Daoy (cell line): ENCODE data around the gene FILIP1. TPM values are rescaled to one million over a fixed set of nuclear protein-coding genes. Genes with fewer than 3 reads are reported as not detected.

Experiments
- DNase-seq: peaks from one replicate; pipeline ENCODE4 v3.0.0-alpha.2; 2015; ENCODE audit warnings: low read depth
- total RNA-seq: library from RNA; depleted of rRNA; stranded (reverse); fragments of >200 nt; shearing (Covaris generic); gene quantifications from 2 replicates; pipeline ENCODE4 v1.2.3, GENCODE V29; 2014; rRNA removed

The FILIP1 gene, protein sequence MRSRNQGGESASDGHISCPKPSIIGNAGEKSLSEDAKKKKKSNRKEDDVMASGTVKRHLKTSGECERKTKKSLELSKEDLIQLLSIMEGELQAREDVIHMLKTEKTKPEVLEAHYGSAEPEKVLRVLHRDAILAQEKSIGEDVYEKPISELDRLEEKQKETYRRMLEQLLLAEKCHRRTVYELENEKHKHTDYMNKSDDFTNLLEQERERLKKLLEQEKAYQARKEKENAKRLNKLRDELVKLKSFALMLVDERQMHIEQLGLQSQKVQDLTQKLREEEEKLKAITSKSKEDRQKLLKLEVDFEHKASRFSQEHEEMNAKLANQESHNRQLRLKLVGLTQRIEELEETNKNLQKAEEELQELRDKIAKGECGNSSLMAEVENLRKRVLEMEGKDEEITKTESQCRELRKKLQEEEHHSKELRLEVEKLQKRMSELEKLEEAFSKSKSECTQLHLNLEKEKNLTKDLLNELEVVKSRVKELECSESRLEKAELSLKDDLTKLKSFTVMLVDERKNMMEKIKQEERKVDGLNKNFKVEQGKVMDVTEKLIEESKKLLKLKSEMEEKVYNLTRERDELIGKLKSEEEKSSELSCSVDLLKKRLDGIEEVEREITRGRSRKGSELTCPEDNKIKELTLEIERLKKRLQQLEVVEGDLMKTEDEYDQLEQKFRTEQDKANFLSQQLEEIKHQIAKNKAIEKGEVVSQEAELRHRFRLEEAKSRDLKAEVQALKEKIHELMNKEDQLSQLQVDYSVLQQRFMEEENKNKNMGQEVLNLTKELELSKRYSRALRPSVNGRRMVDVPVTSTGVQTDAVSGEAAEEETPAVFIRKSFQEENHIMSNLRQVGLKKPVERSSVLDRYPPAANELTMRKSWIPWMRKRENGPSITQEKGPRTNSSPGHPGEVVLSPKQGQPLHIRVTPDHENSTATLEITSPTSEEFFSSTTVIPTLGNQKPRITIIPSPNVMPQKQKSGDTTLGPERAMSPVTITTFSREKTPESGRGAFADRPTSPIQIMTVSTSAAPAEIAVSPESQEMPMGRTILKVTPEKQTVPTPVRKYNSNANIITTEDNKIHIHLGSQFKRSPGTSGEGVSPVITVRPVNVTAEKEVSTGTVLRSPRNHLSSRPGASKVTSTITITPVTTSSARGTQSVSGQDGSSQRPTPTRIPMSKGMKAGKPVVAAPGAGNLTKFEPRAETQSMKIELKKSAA (N-terminal part only)
- total RNA-seq, result 0.40 TPM in 1 of 2 replicates, not detected in the other

- no peak for DNase-seq
Measured at GRCh38 chr6:75493400-75494064, at the start of gene FILIP1. Gene FILIP1, minus strand, starts transcription at chr6:75493800. Its CDS starts 78,828 bp downstream, at chr6:75414972.

DNA sequence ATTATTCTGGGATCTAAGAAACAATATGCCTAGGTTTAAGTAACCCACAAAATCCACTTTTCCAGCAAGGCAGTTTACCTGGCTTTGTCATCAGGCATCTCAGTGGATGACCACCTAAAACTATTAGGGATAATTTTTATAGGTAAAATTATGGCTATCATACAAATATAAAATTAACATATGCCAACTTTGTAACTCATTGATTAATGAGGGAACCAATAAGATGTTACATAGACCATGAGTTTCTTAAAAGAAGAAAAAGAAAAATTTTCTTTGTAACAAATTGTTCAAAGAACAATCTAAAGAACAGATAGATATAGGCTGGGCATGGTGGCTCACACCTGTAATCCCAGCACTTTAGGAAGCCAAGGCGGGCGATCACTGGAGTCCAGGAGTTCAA is 49.7 kb upstream of the FILIP1 start:
- no peak for DNase-seq

DNA sequence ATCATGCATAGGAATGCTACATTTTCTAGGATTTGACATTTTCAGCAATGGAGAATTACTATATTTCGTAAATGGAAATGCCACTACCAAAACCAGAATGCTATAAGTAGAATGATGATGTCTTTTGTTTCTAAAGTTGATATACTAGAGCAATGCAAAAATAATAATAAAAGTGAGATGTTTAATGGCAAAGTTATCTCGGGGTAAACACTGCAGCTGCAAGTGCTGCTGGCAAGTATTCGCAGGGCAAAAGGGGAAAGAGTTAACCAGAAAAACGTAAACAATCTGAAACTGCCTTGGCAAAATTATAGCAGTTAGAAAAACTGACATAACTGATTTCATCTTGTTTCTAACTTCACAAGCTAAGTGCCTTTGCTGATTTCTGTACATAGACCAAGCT is 45.5 kb upstream of the FILIP1 start:
- DNase-seq, result no peak

DNA sequence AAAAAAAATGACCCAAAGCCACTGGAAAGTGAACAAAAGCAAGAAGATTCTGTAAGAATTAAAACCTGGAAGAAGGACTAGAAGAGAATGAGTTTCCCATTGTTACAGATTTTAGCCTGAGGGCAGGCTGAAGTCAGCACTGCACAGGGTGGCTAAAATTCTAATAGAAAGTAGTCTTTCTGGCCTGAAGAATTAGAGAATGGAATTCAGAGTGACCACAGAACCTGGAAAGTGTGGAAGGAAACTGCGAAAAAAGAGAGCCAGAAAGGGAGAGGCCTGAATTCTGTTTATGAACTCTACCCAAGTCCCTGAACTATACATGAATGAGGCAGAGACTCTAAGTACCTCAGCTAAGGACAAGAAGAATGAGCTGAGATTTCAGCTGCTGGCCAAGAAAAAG is 38.9 kb upstream of the FILIP1 start:
- DNase-seq, result peak; percentile 7

DNA sequence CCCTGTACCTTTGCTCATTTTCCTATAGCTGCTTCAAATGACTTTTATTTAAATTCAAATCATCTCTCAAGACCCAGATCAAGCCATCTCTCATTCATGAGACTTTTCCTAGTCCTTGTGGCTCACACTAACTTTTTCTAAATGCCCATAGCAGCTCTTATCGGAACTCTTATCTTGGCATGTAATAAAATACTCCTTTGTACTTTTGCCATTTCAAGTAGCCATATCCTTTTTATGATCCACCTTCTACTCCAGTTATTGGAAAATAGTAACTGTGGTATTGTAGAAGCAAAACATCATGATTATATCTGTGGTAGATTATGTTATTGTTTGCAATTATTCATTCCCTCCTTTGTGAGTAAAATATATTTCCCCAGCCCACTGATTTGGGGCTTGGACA is 37.6 kb upstream of the FILIP1 start:
- no peak for DNase-seq

DNA sequence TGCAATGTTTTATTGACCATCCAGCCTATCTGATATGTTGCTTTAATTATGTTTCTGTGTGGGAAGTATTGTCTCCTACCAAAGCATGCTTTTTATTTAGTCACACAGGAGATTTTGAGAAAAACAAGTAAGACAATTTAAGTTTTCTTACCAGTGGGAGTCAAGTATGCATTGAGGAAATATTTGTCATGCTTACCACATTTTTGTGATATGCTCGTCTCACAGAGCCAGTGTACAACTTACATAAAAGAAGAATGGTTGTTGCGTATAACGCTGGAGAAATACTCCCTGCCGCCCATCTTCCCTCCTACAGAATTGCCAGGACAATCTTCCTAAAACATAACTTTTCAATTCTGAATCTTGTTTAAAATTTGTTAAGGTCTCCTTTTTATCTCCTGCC is 37.1 kb upstream of the FILIP1 start:
- no peak for DNase-seq

DNA sequence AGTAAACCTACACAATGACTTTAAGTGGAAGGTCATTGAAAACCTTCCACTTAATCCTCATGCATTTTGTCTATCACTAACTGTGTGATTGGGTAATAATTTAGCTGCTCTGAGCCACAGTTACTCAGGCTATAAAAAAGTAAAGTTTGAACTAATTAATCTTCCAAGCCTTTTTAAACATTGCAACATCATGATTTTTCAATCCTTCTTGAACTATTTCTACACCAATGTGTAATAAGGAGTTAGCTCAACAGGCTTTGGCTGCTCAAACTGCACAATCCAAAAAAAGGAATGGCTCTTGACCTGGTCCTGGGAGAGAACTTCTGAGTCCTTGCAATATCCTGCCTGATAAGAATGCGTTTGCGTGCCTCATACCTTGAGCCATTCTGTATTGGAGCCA is 34.8 kb upstream of the FILIP1 start:
- no peak for DNase-seq

DNA sequence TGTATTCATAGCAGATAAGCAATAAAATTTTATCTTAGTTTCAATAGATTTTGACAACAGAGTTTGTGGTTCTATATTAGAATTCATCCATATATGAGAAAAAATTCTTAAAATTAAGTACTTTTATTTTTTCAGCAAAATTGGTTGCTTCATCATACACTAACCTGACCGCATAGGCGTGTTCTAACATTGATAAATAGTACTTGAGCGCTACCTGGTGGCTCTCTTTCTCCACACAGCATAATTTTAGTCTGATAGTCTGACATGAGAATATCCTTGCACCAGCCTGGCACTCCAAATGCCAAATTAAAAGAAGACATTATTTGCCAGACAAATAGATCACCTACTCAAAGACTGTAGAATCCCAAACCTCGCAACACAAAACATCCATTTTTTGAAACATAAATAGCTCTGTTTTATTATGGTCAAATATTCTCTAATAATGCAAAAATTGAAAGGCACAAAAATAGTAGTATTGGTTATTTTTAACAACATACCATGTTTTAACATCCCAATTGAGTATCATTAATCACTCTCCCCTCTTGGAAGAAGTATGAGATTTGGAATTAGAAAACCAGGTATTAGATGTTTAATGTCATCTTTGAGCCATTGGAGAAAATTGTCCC is 33.0 kb upstream of the FILIP1 start:
- peak; percentile 57 for DNase-seq

DNA sequence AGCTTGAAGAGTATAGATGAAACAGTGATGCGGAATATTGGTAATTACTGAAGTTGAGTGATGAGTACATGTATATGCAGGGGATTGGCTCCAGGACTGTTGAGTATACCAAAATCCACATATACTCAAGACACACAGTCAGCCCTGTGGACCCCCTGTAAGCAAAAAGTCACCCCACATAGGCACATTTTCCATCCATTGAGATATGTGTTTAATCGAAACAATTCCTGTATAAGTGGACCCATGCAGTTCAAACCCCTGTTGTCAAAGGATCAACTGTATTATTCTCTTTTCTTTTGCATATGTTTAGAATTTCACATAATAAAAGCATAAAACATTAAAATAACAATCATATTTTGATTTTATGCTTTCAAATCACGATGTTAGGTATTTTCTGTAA is 32.1 kb upstream of the FILIP1 start:
- DNase-seq, result no peak

DNA sequence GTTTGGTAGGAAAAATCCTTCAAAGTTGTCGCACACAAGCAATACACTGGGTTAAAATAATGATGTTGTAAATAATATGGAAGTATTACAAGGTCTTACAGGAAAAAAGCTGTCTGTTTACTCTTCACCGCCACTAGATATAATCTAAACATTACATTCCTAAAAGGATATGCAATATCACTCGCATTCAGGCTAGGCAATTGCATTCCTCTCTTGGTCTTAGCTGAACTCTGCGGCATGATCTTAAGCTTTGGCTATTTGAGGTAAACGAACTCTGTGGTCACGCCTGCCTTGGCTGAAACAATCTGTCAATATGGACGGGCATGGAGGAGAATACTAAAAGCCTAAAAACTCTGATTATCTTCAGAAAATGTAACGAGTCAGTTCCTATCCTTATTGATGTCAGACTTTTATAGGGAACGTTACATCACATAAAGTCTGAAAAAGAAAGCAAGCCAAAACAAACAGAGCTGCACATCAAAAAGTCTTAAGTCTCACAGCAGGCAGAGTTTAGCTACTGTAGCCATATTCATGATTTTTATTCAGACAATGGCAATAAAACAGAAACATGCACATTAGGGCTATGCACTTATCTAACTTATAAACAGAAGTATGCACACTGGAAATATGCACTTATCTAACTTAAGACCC is 30.8 kb upstream of the FILIP1 start:
- DNase-seq, result peak; percentile 84

- no peak for DNase-seq
Measured at GRCh38 chr6:75516757-75517156, 23.2 kb upstream of the FILIP1 start.

GRCh38 chr6:75512591-75512990 is 19.0 kb upstream of the FILIP1 start:
- DNase-seq, result no peak

- no peak for DNase-seq
Measured at GRCh38 chr6:75505424-75505823, 11.8 kb upstream of the FILIP1 start.

DNA sequence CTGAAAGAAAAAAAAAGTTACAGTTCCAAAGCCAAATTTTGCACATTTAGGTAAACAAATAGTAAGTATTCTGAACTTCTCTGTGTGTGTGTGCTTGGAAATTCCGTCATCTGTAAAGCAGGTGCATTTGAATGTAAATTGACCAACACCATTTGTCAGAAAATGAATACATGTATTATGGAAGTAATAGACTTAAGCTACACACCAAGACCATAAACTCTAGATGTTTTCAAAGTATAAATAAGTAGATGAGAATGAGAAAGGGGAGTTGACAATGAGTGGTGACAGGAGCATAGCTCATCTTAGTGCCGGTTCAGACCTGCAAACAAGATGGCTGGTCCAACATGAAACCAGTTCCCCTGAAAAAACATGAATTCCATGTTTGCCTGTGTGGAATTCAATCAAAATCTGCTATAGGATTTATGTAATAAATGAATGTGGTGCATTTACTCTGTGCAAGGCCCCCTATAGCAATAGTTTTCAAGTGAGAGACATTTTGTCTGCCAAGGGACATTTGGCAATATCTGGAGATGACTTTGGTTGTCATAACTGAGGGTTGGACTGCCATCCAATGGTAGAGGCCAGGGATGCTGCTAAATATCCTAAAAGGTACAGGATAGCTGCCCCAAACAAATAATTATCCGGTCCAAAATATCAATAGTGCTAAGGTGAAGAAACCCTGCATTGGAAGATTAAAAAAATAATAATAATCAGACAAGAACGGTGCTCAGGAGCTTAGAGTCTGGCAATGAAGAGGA is 11.0 kb upstream of the FILIP1 start:
- DNase-seq, result peak; percentile 8

GRCh38 chr6:75503291-75503690 is 9.7 kb upstream of the FILIP1 start:
- DNase-seq, result no peak

- no peak for DNase-seq
Measured at GRCh38 chr6:75502884-75503283, 9.3 kb upstream of the FILIP1 start.

GRCh38 chr6:75501756-75502155 is 8.2 kb upstream of the FILIP1 start:
- DNase-seq, result no peak

DNA sequence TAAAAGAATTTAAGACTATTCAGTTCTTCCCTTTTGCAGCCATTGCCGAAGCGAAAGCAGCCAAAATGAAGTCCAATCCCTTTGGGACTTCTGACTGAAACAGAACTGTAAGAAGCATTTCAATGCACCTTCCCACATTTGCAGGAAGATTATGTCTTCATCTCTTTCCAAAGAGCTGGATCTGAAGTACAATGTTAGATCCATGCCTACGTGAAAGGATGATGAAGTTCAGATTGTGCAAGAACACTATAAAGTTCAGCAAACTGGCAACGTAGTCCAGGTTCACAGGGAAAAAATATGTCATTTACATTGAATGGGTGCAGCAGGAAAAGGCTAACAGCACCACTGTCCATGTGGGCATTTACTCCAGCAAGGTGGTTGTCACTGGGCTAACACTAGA is 6.0 kb upstream of the FILIP1 start:
- DNase-seq, result no peak

GRCh38 chr6:75498862-75499261 is 5.3 kb upstream of the FILIP1 start:
- DNase-seq, result no peak

DNA sequence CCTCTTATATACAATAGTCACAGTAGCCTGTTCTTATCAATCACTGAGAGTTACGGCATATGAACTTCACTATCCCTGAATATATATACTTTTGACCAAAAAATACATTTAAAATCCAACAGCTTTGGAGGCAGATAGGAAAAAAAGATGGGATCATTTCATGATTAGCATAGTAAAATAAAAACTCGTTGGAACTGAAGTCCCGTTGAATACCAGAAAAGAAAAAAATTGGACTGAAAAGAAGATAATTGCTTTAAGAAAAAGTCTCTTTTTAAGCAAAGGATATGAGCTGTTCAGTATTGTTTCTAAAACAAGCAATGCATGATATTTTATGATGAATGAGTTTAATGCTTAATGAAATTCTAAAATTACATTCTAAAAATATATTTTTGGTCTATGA is 4.4 kb upstream of the FILIP1 start:
- DNase-seq, result no peak
